Measurements from ENCODE around the gene TMEM213.

DNA sequence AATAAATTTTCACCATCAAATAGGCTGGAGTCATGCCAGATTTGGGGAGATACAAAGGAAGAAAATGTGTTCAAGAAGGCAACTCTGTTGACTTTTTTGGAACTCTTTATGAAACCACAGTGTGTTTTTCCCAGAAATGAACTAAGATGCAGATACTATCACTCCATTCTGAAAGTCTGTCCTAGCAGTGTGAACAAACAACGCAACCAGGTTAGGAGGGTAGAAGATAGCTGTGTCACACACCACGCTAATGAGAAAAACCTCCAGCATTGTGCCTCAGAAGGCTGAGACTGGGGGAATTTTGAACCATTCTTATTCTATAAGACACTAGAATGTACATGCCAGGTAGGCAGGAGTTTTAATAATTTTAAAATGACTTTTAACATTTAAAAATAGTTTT is 16.2 kb downstream of the TMEM213 start:
- TF ChIP-seq POLR2A (IDR thresholded peaks at IDR 0.05; ENCODE audit: low read depth, low read length) (no peak), POLR2AphosphoS5 (IDR thresholded peaks at IDR 0.05; ENCODE audit: low read depth, low read length) (no peak), TAF1 (IDR thresholded peaks at IDR 0.05; ENCODE audit: low read depth, low read length) (no peak), POU2F2 (IDR thresholded peaks at IDR 0.05; ENCODE audit: low read depth, low read length) (no peak)

Measured in GM12891 (cell line).